AG10803 (cell line): ENCODE data around the gene KRTAP10-3.
"Not testable (repeated sequence)": the region's sequence is repeated elsewhere in the genome, so short reads cannot be mapped to it uniquely, and the experiment has no call there.

Experiments
- DNase-seq: peaks from one replicate; pipeline ENCODE4 v3.0.0; 2010; ENCODE audit warnings: low read depth
- H3K4me3 ChIP-seq: 2 replicates; pipeline ENCODE4 v1.5.1; 2011; ENCODE audit warnings: mild to moderate bottlenecking, low read length, control low read depth
- TF ChIP-seq, protein P1 (sequence below): conservative IDR thresholded peaks from 2 replicates; pipeline ENCODE4 v1.5.1; 2011; ENCODE audit warnings: mild to moderate bottlenecking, low read length, control low read depth, inconsistent platforms

The KRTAP10-3 gene

DNA sequence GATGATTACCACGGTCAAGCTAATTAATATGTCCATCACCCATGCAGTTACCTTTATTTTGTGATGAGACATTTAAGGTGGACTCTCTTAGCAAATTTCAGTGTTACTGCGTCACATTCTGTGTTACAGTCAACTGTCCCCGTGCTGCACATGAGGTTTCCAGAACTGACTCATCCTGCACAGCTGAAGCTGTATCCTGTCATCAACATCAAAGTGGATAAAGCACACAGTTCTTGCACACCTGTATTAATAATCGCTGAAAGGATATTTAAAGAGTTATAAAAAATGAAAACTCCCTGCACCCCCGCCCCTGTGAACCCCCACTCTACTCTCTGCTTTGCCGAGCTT lies 25.2 kb upstream of the KRTAP10-3 start:
- no peak for DNase-seq
- no peak overlapping the region for H3K4me3 ChIP-seq
- TF ChIP-seq, protein P1, sequence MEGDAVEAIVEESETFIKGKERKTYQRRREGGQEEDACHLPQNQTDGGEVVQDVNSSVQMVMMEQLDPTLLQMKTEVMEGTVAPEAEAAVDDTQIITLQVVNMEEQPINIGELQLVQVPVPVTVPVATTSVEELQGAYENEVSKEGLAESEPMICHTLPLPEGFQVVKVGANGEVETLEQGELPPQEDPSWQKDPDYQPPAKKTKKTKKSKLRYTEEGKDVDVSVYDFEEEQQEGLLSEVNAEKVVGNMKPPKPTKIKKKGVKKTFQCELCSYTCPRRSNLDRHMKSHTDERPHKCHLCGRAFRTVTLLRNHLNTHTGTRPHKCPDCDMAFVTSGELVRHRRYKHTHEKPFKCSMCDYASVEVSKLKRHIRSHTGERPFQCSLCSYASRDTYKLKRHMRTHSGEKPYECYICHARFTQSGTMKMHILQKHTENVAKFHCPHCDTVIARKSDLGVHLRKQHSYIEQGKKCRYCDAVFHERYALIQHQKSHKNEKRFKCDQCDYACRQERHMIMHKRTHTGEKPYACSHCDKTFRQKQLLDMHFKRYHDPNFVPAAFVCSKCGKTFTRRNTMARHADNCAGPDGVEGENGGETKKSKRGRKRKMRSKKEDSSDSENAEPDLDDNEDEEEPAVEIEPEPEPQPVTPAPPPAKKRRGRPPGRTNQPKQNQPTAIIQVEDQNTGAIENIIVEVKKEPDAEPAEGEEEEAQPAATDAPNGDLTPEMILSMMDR: no peak

DNA sequence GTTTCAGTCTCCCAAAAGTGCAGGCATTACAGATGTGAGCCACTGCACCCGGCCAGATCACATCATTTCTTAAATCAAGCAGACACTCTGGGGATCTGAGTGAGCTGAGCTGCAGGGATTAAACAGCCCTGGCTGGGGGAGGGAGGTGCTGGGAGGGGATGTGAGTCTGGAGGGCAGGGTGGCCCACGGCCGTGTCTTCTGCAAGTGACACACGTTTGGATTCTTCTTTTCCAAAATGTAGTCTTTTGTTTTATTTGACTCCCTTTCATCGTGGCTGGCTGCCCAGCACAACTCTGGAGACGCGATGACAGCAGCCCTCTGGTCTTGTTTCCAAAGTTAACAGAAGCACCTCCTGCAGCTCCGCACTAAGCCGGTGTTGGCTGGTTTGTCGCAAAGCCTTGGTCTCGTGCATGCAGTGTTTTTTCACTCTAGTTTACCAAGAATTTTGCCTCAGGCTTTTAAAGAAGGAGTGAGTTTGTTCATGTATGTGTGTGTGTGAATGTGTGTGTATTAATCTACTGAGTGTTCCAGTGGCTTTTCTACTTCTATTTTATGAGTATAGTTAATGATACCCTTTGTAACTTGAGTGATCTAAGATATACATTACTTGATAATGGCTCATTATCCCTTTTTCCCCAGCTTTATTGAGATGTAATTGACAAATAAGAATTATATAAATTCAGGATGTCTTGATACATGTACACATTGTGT lies 24.6 kb upstream of the KRTAP10-3 start:
- TF ChIP-seq, protein P1: no peak
- no peak for DNase-seq
- H3K4me3 ChIP-seq: no peak overlapping the region

DNA sequence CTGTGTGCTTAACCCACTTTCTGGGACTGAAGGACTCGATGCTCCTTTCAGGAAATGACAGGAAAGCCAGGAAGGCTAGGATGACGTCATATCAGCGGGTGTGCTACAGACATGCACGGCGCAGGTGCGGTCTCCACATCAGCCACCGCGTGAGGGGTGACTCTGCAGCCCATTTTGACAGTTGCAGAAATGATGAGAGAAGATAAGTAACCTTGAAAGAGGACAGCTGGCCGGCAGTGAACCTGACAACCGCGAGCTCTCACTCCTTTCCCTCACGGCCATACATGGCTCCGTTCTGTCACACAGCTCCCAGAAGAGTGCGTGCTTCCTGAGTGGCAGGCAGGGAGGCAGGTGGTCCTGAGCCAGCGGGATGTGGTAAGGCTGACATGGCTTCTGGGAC lies 23.5 kb upstream of the KRTAP10-3 start:
- TF ChIP-seq, protein P1: no peak
- DNase-seq: no peak

DNA sequence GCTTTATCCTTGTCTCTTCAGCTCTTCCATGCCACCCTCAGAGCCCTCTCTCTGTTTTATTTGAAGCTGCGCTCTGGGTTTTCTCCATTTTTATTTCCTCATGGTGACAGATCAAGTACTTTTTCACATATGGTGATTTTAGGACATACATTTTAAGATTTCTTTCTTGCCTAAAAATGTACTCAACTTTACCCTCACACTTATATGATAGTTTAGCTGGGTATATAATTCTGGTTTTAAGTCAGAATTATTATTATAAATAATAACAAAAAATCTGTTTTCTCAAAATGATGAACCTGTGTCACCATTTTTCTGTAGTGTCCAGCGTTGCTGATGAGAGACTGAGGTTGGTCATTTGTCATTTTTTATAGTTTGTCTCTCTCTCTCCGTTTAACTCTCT lies 22.6 kb upstream of the KRTAP10-3 start:
- TF ChIP-seq, protein P1: no peak
- no peak for DNase-seq
- no peak overlapping the region for H3K4me3 ChIP-seq

More for the DNA sequence above, 23.5 kb upstream of the KRTAP10-3 start:
- no peak overlapping the region for H3K4me3 ChIP-seq

DNA sequence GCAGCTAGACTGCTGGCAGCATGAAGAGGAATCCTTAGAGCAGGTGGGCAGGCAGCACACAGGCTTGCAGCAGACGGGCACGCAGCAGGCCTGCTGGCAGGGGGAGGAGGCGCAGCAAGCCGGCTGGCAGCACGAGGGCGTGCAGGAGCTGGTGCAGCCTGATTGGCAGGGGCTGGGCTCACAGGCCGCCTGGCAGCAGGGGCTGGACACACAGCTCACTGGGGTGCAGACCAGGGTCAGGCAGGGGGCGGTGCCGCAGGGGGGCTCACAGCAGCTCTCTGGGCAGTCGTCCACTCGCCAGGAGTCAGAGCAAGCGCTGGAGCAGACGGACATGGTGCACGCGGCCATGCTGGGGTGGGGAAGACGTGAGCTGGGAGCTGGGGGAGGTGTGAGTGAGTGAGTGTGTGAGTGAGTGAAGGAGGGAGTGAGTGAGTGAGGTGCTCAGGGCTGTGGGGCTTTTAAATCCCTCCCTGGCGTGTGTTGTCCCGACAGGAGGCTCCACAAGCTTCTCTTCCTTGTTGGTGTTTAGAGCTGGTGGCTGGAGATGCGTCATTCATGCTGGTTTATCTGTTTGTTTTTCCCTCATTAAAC lies 21.7 kb upstream of the KRTAP10-3 start, which contains the start of gene KRTAP10-5:
Gene KRTAP10-5 (minus strand): TSS at position 374 of the 591 bp plus-strand sequence. CDS start 26 bp downstream, at position 348.
- DNase-seq, H3K4me3 ChIP-seq: not testable (repeated sequence)

DNA sequence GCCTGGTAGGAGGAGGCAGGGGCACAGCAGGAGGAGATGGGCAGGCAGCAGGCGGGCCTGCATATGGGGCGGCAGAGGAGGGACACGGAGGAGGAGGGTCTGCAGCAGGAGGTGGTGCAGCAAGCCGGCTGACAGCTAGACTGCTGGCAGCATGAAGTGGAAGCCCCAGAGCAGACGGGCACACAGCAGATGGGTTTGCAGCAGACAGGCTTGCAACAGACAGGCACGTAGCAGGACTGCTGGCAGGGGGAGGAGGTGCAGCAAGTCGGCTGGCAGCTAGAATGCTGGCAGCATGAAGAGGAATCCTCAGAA lies 21.2 kb upstream of the KRTAP10-3 start:
- no peak overlapping the region for H3K4me3 ChIP-seq
- TF ChIP-seq, protein P1: no peak
- DNase-seq: no peak

DNA sequence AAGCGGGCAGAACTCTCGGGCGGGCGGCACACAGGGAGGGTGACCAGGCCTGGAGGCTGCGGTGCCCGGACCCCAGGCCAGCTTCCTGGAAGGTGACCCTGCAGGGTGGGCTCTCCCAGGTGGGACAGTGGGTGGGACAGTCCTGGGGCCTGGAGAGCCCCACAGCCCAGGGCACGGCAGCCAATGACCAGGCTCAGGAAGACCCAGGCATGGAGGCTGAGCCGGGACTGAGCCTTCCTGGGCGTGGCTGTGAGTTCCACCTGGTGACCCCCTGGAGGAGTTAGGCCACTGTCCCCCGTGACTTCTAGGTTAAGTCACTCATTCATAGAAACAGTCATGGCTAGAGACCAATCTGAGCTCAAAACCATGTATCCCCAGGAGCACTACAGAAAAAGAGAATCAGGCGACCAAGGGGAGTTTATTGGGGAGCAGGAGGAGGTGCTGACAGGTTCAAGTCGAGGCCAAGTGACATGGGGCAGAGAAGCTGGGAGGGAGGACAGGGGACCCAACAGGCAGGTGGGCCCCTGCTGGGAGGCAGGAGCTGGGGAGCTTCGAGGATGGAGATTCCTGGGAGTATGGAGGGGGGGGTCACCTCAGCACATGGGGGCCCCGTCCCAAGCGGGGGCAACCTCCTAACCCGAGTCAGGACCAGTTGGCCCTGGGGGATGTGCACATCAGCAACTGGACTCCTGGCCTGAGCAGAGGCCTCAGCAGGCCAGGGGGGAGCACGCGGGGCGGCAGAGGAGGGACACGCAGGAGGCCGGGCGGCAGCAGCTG lies 20.6 kb upstream of the KRTAP10-3 start:
- no peak for DNase-seq
- TF ChIP-seq, protein P1: no peak
- H3K4me3 ChIP-seq: no peak overlapping the region
